GM18502 (cell line): ENCODE results near the gene SERPINA12.

ENCODE experiments used
- ATAC-seq: cut with Tn5 transposase; IDR thresholded peaks from one replicate; pipeline ENCODE4 v1.9.1; 2021; ENCODE audit warnings: mild to moderate bottlenecking; ENCODE audit not compliant: unreplicated experiment, poor library complexity

Gene SERPINA12

DNA sequence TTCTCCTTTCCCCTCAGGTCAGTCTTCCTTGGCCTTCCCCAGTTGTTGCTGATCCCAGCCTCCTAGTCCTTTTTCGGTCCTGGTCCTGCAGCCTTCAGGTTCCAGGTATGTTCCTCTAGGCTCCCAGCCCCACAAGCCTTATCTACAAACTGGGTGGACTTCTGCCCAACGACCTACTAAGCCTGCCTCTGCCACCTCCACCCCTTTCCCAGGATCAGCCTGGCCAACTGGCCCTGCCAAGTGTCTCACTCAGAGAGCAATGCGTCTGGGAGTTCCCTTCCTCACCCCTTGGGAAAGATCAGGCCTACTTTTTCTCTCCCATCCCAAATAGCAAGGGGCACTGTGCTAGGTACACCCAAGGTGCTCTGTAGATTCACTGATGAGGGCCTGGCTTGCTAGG, at the start of gene SERPINA12:
Gene SERPINA12 (minus strand): TSS at position 114 of the 400 bp plus-strand sequence. CDS start 11,072 bp downstream, outside the sequence.
- ATAC-seq, result no peak

GRCh38 chr14:94558842-94559241, 49.6 kb upstream of the SERPINA12 start:
- ATAC-seq, result no peak

- no peak for ATAC-seq
Observed at GRCh38 chr14:94557327-94557726, 48.1 kb upstream of the SERPINA12 start.

DNA sequence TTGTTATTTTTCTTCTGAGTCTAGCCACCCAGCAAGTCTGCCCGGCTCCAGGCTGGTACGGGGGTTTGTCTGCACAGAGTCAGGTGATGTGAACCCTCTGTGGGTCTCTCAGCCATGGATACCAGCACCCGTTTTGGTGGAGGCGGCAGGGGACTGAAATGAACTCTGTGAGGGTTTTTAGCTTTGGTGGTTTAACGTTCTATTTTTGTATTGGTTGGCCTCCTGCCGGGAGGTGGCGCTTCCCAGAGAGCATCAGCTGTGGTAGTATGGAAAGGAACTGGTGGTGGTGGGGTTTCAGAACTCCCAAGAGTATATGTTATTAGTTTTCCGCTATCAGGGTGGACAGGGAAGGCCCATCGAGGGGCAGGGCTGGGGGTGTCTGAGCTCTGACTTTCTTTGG, 46.7 kb upstream of the SERPINA12 start:
- ATAC-seq, result no peak

GRCh38 chr14:94550041-94550440, 40.8 kb upstream of the SERPINA12 start:
- no peak for ATAC-seq

- ATAC-seq, result no peak
Observed at GRCh38 chr14:94548999-94549985, 40.0 kb upstream of the SERPINA12 start.

- ATAC-seq, result no peak
Observed at GRCh38 chr14:94548131-94548998, 39.1 kb upstream of the SERPINA12 start.

DNA sequence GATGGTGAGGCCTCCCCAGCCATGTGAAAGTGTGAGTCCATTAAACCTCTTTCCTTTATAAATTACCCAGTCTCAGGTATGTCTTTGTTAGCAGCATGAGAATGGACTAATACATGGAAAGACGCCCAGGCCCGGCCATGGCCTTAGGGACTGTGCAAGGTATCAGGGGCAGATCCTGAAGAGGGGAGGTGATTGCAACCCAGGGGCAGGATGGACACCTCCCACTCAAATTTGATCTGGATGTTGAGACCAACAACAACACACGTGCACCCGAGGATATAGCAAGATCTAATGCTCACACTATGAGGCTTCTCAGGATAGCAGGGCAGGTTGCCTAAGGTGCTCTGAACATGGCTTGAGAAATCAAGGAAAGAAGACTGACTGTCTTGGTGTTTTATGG, 38.5 kb upstream of the SERPINA12 start:
- ATAC-seq, result no peak

- ATAC-seq, result no peak
Observed at GRCh38 chr14:94547151-94547680, 37.9 kb upstream of the SERPINA12 start.

DNA sequence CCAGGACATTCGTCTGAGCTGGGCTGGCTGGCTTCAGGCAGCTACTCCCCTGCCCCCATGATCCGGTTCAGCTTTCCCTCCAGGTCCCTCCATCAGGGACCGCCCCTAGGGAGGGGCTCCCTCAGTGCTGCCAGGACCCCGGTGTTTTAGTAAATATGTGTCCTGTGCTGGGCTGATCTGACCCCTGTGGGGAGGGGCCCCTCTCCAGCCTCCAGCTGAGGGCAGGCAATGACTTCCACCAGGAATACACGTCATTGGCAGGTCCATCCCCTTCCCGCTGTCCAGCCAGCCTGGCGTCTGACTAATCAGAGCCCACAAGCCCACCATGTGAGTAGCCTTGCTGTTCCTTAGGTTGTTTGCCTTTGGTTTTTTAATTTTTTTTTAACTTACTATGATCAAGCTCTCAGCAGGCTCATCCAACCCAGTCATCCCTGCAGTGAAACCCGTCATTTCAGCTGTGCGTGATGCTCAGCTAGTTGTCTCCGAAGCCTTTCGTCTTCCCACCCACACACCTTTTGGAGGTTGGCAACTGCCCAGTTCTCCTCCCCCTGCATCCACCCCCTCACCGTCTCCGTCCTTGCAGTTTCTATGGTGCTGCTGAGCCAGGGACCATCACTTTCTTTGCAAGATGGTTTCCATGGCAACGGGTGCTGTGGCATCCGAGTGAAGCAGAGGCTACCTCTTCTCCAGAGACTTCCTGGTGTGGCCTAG, 36.0 kb upstream of the SERPINA12 start:
- no peak for ATAC-seq

- ATAC-seq, result no peak
Observed at GRCh38 chr14:94544726-94545125, 35.5 kb upstream of the SERPINA12 start.

- no peak for ATAC-seq
Observed at GRCh38 chr14:94543449-94544124, 34.3 kb upstream of the SERPINA12 start.

DNA sequence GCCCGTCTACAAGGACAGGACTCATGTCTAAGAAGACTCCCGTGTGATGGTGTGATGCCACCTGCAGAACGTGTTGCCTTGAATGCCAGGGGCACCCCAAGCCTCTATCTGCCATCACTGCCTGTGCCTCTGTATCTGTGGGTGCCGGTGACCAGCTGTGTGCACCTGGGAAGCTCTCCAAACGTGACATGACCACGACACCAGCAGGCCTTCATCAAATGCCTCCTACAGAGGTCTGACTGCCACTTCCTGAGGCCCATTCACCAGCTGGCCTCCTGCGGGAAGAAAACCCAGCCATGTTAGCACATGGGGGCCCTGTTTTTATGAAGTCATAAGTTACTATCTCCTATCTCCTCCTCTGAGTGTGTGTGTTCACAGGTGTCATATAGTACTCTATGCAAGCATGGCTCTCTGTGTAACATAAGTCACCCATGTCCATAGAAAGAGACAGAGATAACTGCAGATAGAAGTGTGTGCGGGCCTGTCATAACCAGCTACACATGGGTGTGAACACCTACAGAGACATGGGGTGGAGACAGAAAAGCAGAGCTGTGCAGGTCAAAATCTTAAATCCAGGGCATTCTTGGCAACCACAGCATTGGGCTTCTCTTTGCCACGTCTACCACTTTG, 33.7 kb upstream of the SERPINA12 start:
- no peak for ATAC-seq

GRCh38 chr14:94542111-94542810, 33.0 kb upstream of the SERPINA12 start:
- ATAC-seq, result no peak

DNA sequence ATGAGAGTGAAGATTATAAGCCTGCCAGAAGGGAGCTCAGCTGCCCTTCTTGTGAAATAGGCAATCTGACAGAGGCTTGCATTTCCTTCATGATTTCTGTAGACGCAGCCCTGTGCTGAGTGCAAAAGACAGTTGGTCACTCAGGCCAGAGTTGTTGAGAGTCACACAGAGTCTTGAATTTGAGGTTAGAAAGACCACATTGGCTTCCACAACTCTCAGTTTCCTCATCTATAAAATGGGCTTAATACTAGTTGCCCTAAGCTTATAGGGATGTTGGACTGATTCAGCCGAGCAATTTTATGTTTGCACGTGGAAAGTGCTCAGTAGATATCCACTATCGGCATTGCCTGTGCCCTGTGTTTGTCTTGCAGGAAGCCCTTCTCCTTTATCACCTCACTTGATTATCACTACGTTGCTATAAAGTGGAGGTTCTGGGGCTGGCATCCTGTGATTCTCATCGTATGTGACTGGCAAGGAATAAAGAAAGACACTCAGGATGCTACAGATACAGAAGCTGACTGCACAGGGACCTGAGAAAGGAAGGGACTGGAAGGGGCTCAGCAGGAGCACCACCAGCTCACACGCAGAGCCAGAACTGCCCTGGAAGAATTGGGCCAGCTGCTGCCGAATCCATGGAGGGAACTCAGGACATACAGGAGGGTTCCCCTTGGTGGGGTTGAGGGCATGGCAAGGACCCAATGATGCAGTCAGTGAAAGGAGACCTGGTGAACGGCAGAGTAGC, 32.1 kb upstream of the SERPINA12 start:
- ATAC-seq, result no peak

GRCh38 chr14:94540031-94540794, 30.9 kb upstream of the SERPINA12 start:
- no peak for ATAC-seq

DNA sequence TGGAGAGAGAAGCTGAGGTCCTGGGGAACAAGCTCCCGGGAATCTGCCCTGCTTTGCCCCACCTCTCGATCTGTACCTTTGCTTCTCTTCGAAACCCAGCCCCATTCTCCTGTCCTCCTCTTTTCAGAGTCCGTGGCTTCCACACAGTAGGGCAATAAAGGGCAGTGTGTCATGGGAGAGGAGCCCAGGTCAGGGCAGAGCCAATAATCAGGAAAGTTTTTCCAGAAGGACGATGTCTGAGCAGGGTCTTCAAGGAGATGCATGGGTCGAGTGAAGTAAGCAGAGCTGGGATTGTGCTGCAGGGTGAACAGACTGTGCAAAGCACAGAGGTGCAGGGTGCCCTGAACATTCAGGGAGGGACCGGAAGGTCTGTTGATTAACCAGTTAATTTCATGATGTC, 29.9 kb upstream of the SERPINA12 start:
- ATAC-seq, result no peak
